ENCODE results near the gene BMPR2. TPM values are rescaled to one million over a fixed set of nuclear protein-coding genes. Genes with fewer than 3 reads are reported as not detected.
"Not testable (repeated sequence)": the region's sequence is repeated elsewhere in the genome, so short reads cannot be mapped to it uniquely, and the experiment has no call there.

The BMPR2 gene
- polyA plus RNA-seq, 3 donors = 4.1 to 6.4 (median 4.8) TPM

DNA sequence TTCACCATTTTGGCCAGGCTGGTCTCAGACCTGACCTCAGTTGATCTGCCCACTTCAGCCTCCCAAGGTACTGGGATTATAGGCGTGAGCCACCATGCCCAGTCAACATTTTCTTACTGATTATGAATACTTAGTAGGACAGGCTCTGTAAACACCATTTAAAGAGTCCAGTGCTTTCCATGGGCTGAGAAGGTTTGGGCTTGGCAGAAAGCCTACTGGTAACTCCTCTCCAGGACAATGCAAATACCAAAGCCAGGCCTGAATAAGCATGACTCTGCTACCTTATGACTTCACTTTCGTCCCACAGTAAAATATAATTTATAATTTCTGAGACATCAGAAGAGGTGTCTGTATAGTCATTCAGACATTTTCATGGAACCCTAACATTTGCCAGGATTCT is 198.4 kb downstream of the BMPR2 start:
- H3K36me3 ChIP-seq (replicated peaks in 1 of 2; ENCODE audit: control insufficient read depth in 1 of 2, insufficient read depth in 2 of 2, low read length in 2 of 2) = no peaks in the 10 kb centered on the region
- no peaks in the 10 kb centered on the region for H3K4me1 Mint-ChIP-seq
- H3K27ac ChIP-seq (ENCODE audit: low read depth in 1 of 2, low read length in 2 of 2) = no peak overlapping the region
- no peak overlapping the region for H3K27ac Mint-ChIP-seq
- H3K4me1 ChIP-seq (ENCODE audit: control insufficient read depth in 1 of 2, insufficient read depth in 2 of 2, low read length in 2 of 2) = no peaks in the 10 kb centered on the region
- no peak overlapping the region for H3K4me3 ChIP-seq (replicated peaks in 1 of 3; ENCODE audit: low read depth in 2 of 3, low read length in 3 of 3)
- H3K79me2 ChIP-seq (ENCODE audit: insufficient read depth, low read length) = no peaks in the 10 kb centered on the region
- H3K9me3 ChIP-seq (replicated peaks in 1 of 2; ENCODE audit: control insufficient read depth in 1 of 2, insufficient read depth in 1 of 2, low read length in 2 of 2) = peaks cover 0 to 6% of the 10 kb centered on the region in 2 donors
- H3K36me3 Mint-ChIP-seq = no peaks in the 10 kb centered on the region
- TF ChIP-seq CTCF (IDR thresholded peaks at IDR 0.05) = no peak
- peaks cover 3 to 9% (median 7%) of the 10 kb centered on the region in 7 donors for H3K9me3 Mint-ChIP-seq
- no peaks in the 10 kb centered on the region for H4K20me1 ChIP-seq (ENCODE audit: insufficient read depth, low read length)
- peaks cover 0 to 4% (median 0%) of the 10 kb centered on the region in 3 donors for H3K27me3 Mint-ChIP-seq (ENCODE audit: low read depth in 3 of 3)
- intact Hi-C loops (cut with micrococcal nuclease) = no loop called here
- H3K27me3 ChIP-seq (ENCODE audit: control insufficient read depth in 2 of 2, insufficient read depth in 2 of 2, low read length in 2 of 2) = no peaks in the 10 kb centered on the region
- no peak overlapping the region for H3K9ac ChIP-seq (ENCODE audit: insufficient read depth, low read length, poor library complexity, severe bottlenecking)
- no peak for DNase-seq
- no peak overlapping the region for H3K4me3 Mint-ChIP-seq
- no peak overlapping the region for H3K4me2 ChIP-seq (replicated peaks; ENCODE audit: extremely low read depth, low read length, poor library complexity, severe bottlenecking)
- no CpG with 5 or more reads among the region's 2 CpGs for WGBS (ENCODE audit: insufficient coverage)
- H2AFZ ChIP-seq (ENCODE audit: insufficient read depth, low read depth, low read length, poor library complexity, severe bottlenecking) = no peak overlapping the region

GRCh38 chr2:202575194-202575593 is 199.1 kb downstream of the BMPR2 start:
- H2AFZ ChIP-seq (ENCODE audit: insufficient read depth, low read depth, low read length, poor library complexity, severe bottlenecking); H3K36me3 ChIP-seq (replicated peaks in 1 of 2; ENCODE audit: control insufficient read depth in 1 of 2, insufficient read depth in 2 of 2, low read length in 2 of 2); H3K27me3 Mint-ChIP-seq (ENCODE audit: low read depth in 3 of 3); H3K9ac ChIP-seq (ENCODE audit: insufficient read depth, low read length, poor library complexity, severe bottlenecking); H3K79me2 ChIP-seq (ENCODE audit: insufficient read depth, low read length); H3K4me3 Mint-ChIP-seq; H3K27ac Mint-ChIP-seq; H3K4me2 ChIP-seq (replicated peaks; ENCODE audit: extremely low read depth, low read length, poor library complexity, severe bottlenecking); H4K20me1 ChIP-seq (ENCODE audit: insufficient read depth, low read length); H3K4me3 ChIP-seq (replicated peaks in 1 of 3; ENCODE audit: low read depth in 2 of 3, low read length in 3 of 3); H3K4me1 ChIP-seq (ENCODE audit: control insufficient read depth in 1 of 2, insufficient read depth in 2 of 2, low read length in 2 of 2); intact Hi-C loops (cut with micrococcal nuclease); H3K4me1 Mint-ChIP-seq; H3K27ac ChIP-seq (ENCODE audit: low read depth in 1 of 2, low read length in 2 of 2); H3K27me3 ChIP-seq (ENCODE audit: control insufficient read depth in 2 of 2, insufficient read depth in 2 of 2, low read length in 2 of 2); H3K9me3 ChIP-seq (replicated peaks in 1 of 2; ENCODE audit: control insufficient read depth in 1 of 2, insufficient read depth in 1 of 2, low read length in 2 of 2); H3K36me3 Mint-ChIP-seq; H3K9me3 Mint-ChIP-seq; DNase-seq: not testable (repeated sequence)
- 100% methylated on average over 1 of the region's 5 CpGs for WGBS (ENCODE audit: insufficient coverage)

All from CD14-positive monocyte (primary cell).